ENCODE results near the gene MRAS. TPM values are rescaled to one million over a fixed set of nuclear protein-coding genes. Genes with fewer than 3 reads are reported as not detected.

Gene MRAS
- polyA plus RNA-seq, 1 donor (not counting 4 experiments of a cell fraction or from before 2014, with no cell fraction given) = 7.7 TPM

DNA sequence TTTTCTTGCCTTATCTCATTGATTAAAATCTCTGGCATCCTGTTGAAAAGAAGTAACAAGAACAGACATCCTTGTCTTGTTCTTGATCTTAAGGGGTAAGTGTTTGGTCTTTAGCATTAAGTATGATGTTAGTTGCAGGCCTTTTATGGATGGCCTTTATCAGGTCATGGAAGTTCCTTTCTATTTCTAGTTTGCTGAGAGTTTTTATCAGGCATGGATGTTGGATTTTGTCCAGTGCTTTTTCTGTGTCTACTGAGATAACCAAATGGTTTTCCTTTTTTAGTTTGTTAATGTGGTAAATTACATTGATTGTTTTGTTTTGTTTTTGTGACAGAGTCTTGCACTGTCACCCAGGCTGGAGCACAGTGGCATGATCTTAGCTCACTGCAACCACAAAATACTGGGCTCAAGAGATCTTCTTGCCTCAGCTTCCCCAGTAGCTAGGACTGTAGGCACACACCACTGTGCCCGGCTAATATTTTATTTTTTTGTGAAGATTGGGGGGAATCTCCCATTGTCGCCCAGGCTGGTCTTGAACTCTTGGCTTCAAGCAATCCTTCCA lies 26.3 kb downstream of the MRAS start:
- Histone ChIP-seq H3K36me3 (ENCODE audit: control insufficient read depth in 2 of 2, extremely low read depth in 1 of 2, insufficient read depth in 2 of 2, low read length in 2 of 2) (no peaks in the 10 kb centered on the region), H3K27ac (ENCODE audit: control insufficient read depth, insufficient read depth, low read length) (no peak overlapping the region), H4K20me1 (ENCODE audit: control insufficient read depth, extremely low read depth, insufficient read depth, low read length) (no peaks in the 10 kb centered on the region), H3K4me2 (ENCODE audit: control insufficient read depth, extremely low read depth, insufficient read depth, low read depth, low read length) (no peak overlapping the region), H3K4me1 (ENCODE audit: control insufficient read depth, extremely low read depth, insufficient read depth, low read length) (no peaks in the 10 kb centered on the region), H3K79me2 (ENCODE audit: control insufficient read depth, insufficient read depth, low read length) (no peaks in the 10 kb centered on the region), H3K9me1 (ENCODE audit: control insufficient read depth, extremely low read depth, insufficient read depth, low read length) (no peaks in the 10 kb centered on the region), H3K9ac (ENCODE audit: control insufficient read depth, extremely low read depth, insufficient read depth, low read length) (no peak overlapping the region), H3K9me3 (ENCODE audit: control insufficient read depth, low read depth, low read length) (no peaks in the 10 kb centered on the region), H3K4me3 (ENCODE audit: control insufficient read depth in 2 of 3, extremely low read depth in 1 of 3, insufficient read depth in 2 of 3, low read depth in 1 of 3, low read length in 3 of 3) (no peak overlapping the region), H3K27me3 (ENCODE audit: control insufficient read depth, extremely low read depth, insufficient read depth, low read length) (no peaks in the 10 kb centered on the region), H2AFZ (ENCODE audit: control insufficient read depth, low read length) (no peak overlapping the region)
- dilution Hi-C loops (cut with MboI; ENCODE audit: extremely low pct_ligation_motif_present, low sequenced_read_pairs) = no loop called here
- no peak for DNase-seq (ENCODE audit: low read depth, low spot score)
- no peak for FAIRE-seq
- TF ChIP-seq, protein P1, sequence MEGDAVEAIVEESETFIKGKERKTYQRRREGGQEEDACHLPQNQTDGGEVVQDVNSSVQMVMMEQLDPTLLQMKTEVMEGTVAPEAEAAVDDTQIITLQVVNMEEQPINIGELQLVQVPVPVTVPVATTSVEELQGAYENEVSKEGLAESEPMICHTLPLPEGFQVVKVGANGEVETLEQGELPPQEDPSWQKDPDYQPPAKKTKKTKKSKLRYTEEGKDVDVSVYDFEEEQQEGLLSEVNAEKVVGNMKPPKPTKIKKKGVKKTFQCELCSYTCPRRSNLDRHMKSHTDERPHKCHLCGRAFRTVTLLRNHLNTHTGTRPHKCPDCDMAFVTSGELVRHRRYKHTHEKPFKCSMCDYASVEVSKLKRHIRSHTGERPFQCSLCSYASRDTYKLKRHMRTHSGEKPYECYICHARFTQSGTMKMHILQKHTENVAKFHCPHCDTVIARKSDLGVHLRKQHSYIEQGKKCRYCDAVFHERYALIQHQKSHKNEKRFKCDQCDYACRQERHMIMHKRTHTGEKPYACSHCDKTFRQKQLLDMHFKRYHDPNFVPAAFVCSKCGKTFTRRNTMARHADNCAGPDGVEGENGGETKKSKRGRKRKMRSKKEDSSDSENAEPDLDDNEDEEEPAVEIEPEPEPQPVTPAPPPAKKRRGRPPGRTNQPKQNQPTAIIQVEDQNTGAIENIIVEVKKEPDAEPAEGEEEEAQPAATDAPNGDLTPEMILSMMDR (optimal IDR thresholded peaks at IDR 0.05 in 1 of 3, IDR thresholded peaks at IDR 0.05 in 1 of 3, conservative IDR thresholded peaks at IDR 0.05 in 1 of 3; ENCODE audit: extremely low read depth in 1 of 3, insufficient read depth in 2 of 3, low read length in 3 of 3) = no peak
- no peak for TF ChIP-seq EZH2 (IDR thresholded peaks at IDR 0.05; ENCODE audit: low read length)

DNA sequence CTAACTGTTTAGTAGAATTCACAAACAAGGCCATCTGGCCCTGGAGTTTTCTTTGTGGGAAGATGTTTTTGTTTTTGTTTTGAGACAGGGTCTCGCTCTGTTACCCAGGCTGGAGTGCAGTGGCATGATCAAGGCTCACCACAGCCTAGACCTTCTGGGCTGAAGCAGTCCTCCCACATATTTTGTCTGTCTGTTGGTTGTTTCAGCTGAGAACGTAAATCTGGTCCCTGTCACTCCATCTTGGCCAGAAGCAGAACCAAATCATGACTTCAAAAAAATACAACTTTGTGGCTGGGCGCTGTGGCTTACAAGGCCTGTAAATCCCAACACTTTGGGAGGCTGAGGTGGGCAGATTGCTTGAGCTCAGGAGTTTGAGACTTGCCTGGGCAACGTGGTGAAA lies 27.1 kb downstream of the MRAS start:
- Histone ChIP-seq H2AFZ (ENCODE audit: control insufficient read depth, low read length) (no peak overlapping the region), H3K9ac (ENCODE audit: control insufficient read depth, extremely low read depth, insufficient read depth, low read length) (no peak overlapping the region), H4K20me1 (ENCODE audit: control insufficient read depth, extremely low read depth, insufficient read depth, low read length) (no peaks in the 10 kb centered on the region), H3K27me3 (ENCODE audit: control insufficient read depth, extremely low read depth, insufficient read depth, low read length) (no peaks in the 10 kb centered on the region), H3K4me3 (ENCODE audit: control insufficient read depth in 2 of 3, extremely low read depth in 1 of 3, insufficient read depth in 2 of 3, low read depth in 1 of 3, low read length in 3 of 3) (no peak overlapping the region), H3K79me2 (ENCODE audit: control insufficient read depth, insufficient read depth, low read length) (no peaks in the 10 kb centered on the region), H3K9me3 (ENCODE audit: control insufficient read depth, low read depth, low read length) (no peaks in the 10 kb centered on the region), H3K27ac (ENCODE audit: control insufficient read depth, insufficient read depth, low read length) (no peak overlapping the region), H3K4me2 (ENCODE audit: control insufficient read depth, extremely low read depth, insufficient read depth, low read depth, low read length) (no peak overlapping the region), H3K9me1 (ENCODE audit: control insufficient read depth, extremely low read depth, insufficient read depth, low read length) (no peaks in the 10 kb centered on the region), H3K4me1 (ENCODE audit: control insufficient read depth, extremely low read depth, insufficient read depth, low read length) (no peaks in the 10 kb centered on the region), H3K36me3 (ENCODE audit: control insufficient read depth in 2 of 2, extremely low read depth in 1 of 2, insufficient read depth in 2 of 2, low read length in 2 of 2) (no peaks in the 10 kb centered on the region)
- dilution Hi-C loops (cut with MboI; ENCODE audit: extremely low pct_ligation_motif_present, low sequenced_read_pairs) = no loop called here
- DNase-seq (ENCODE audit: low read depth, low spot score) = no peak
- TF ChIP-seq, protein P1 (optimal IDR thresholded peaks at IDR 0.05 in 1 of 3, IDR thresholded peaks at IDR 0.05 in 1 of 3, conservative IDR thresholded peaks at IDR 0.05 in 1 of 3; ENCODE audit: extremely low read depth in 1 of 3, insufficient read depth in 2 of 3, low read length in 3 of 3) = no peak
- no peak for TF ChIP-seq EZH2 (IDR thresholded peaks at IDR 0.05; ENCODE audit: low read length)
- no peak for FAIRE-seq
